Medulla oblongata (tissue), 1 donor: Measurements from ENCODE around the gene URB2.

ENCODE experiments used
- DNase-seq: peaks from one replicate; pipeline ENCODE4 v3.0.0-alpha.2; 2015; ENCODE audit errors: extremely low spot score

Gene URB2

DNA sequence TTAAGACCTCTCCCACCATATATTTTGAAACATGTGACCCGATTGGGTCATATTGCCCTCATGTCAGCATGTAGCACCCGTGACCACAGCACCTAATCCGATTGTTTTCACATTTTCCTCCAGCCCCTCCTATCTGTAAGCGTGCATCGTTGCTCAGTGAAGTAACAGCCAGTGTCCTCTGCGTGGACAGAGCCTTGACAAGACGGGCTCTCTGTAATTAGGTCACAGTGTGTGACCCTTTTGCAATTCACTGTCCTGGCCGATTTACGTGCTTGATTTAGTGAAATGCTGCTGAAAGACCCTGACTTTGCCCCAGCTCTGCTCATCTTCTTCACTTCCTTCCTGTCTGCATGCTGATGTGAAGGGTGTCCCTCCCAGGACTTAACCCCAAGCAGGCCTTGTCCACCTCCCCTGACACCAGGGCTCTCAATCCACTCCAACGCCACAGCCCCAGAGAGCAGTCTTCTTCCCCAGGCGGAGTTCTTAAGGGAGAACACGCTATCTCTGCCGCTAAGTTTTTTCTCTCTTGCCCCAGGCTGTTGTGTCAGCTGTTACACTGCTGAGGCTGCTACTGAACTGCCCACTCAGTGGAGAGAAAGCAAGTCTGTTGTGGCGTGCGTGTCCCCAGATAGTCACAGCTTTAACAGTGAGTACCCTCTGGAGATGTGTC, 19.4 kb downstream of the URB2 start:
- no peak for DNase-seq

DNA sequence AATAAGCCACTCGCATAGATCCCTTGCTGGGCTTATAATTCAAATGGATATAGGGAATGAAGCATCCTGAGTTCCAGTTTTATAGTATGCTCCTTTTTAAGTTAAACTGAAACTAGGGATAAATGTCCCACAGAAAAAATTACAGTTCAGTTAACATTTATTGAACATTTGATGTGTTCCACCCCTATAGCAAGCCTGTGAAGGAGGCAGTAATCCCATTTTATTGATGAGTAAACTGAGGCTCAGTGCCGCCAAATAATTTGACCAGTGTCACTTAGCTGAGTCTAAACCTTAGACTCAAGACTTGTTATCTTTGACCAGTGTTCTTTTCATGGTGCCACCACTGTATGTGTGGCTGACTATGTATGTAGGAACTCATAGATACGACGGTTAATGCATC, 22.4 kb downstream of the URB2 start:
- DNase-seq = no peak

DNA sequence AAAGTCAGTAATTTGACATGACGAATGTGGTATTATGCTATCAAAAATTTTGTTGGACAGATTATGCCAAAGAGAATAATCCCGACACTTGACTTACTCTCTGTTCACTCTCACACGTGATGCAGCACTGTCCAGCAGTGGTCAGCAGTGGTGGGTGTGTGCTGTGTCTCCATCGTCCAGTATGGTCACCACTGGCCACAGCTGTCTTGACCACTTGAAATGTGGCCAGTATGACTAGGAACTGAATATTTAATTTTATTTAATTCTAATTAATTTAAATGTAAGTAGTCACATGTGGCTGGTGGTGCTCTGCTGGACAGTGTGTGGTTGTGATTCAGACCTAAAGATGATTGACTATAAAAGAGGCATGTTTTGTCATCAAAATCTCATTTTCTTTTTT, 24.0 kb downstream of the URB2 start:
- no peak for DNase-seq

DNA sequence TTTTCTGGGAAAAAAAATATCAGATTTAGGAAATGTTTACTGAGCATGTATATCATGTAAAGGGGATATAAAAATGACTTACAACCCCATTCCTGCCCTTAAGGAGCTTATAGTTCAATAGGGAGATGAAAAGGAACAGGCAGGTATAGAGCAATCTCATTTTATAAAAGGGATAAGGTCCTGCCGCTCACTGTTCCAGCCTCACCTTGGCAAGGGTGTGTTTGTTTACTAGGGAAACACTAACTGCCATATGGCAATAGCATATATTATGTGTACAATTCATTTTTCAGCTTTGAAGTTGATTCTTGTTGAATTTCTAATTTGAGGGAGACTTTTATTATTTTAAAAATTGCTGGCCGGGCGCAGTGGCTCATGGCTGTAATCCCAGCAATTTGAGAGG, 25.5 kb downstream of the URB2 start:
- DNase-seq = no peak

DNA sequence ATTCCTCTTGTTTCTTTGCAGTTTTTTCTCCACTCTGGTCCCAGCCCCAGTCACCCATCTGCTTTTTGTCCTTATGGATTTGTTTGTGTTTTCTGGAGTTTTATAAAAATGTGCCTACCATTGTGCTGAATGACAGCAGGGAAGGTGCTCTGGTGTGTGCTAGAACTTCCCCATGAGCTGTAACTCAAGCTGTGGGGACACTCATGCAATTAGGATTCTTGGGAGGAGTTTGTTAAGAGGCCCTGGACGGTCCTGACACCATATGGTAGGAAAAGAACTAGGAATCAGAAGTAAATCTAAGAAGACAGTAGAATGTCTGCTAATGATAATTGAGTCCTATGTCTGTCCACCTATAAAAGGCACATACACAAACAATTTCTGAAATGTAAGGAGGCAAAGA, 27.4 kb downstream of the URB2 start:
- DNase-seq = no peak

DNA sequence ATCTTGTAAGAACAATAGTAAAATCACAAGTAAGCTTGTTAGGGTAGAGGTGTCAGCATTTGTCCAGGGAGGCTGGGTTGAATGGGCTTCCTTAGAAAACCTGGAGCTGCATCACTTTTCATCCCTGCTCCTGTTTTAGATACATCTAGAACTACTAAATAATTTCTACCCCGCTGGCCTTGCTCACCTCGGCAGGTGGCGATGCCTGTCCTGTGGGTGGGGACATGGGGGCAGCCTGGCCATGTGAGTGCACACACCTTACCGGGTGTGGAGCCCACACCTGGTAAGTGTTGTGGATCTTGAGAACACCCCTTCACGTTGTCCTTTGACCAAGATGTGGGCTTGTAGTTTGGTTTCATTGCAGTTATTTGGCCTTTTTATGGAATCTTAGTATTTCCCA, 29.7 kb downstream of the URB2 start:
- no peak for DNase-seq

DNA sequence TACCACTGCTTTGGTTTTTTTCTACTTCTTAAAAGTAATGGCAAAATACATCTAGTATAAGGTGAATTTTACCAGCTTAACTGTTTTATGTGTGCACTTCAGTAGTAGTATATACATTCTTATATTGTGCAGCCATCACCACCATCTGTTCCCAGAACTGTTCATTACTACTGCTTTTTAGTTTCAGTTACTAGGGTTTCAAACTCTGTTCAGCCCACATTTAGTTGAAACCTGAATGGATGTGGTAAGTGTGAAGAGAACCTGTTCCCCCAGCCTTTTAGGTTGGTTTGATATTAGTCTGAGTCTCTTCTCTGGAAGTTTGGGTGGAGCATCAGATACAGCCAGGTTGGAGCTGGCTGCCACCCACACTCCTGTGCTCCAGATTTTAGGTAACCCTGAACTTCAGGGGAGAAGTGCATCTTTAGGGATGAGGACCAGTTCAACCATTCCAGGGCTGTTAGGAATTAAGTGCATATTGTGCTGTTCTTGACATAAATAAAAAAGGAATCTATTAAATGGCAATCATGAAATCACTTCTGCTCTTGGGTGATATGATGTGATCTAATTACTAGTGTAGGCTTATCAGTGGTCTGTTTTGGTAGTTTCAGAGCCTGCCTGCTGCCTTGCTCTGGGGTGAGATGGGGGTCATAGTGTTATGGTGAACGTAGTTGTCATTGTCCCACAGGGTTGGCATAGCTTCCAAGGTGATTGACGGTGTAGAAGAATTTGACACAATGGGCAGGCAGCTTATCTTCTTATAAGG, 32.1 kb downstream of the URB2 start:
- no peak for DNase-seq

DNA sequence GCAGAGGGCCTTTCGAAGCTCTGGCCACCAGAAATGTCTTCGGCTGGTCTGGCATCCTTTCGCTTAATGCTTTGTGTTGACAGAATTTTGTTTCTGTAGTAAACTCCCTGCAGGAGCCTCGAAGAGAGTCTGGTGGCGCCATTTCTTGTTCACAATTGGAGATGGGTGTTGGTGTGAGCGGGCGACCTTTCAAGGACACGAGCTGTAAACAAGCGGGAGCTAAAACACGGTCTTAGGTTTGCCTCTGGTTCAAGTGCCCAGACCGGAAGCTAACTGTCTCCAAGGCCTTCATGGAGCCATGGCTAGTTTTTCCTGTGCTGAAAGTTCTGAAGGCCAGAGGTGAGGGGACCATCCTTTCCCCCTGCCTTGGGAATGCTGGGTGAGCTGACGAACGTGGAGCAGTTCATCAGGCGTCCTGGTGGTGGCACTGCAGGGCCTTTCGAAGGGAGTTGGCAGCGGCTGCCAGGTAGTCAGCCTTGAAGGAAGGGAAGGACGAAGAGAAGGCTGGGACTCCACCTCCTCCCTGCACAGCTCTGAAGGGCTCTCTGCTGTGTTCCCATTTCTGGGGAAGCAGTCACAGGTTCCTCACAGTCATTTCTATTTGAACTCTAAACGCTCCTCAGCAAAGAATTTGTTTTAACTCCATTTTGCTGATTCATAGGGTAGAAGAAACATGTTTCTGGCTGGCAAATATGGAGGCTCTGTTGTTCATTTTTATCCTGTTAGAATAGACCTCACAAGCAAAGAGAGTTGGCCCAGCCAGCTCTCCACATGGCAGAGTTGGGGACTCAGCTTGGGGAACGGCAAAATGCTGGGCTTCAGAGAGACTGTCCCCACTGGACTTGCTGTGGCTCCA, 35.2 kb downstream of the URB2 start:
- peak; percentile 93 for DNase-seq

DNA sequence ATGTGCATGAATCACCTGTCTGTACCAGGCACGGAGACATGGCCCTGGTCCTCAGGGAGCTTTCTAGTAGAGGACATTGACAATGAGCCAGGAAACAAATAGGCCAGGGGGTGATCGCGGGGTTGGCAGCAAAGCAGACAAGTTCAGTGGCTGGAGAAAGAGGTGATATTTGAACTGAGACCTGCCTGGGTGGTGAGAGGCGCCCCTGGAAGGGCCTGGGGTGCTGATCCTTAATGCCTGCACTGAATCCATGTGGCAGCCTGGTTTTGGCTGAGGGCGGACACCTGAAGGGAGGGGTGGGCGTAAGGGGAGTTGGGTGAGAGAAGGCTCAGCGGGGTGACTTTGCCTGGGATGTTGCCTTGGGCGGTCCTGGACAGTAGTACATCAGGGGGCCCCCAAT, 35.9 kb downstream of the URB2 start:
- DNase-seq = no peak

DNA sequence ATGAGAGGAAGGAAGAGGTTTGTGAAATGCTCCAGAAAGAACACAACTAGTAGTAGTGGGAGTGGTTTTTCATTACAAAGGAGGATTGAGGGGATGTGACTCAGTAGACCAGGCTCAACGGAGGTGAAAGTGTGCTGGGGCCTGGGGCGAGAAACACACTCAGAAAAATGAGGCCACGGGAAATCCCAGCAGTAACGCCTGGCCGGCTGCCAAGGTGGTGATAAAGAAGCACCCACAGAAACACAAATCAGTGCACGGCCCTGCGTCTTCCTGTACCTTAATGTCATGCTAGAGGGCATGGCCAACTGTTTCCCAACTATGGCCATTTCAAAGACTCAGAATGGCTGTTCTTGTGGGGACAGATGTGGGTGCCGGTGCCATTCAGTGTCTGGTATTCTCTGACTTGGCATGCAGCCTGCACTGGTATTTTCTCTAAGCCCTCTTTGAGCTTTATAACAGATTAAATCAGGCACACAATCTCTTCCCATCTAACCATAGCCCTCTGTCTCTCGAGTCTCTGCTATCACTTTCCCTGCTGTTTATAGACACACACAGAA, 38.2 kb downstream of the URB2 start:
- DNase-seq = peak; percentile 50

DNA sequence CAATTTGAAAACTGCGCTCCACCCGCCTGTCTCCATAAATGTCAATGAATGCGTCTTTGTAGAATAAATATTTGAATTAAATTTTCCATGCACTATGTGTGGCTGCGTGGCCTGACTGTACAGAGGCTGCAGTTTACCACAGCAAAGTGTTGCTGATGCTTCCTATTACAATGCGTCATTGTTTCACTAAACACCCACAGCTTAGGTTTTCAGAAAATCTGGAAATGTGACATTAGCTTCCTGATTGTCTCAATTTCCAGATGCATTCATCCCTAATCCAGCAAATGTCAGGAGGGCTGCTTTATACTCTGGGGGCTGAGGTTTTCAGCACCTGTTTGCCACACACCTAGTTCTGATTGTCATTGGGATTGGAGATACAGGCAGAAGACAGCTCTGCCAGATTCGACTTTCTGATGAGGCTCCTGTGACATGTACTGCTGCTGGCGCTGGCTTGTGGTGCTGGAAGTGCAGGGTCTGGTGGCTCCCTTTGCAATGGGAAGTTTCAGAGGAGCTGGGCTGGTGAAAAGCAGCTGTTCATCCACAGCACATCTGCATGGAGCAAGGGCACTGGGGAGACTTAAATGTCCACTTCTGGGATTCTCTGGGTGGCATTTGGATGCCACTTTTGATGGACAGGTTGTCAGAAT, 40.0 kb downstream of the URB2 start:
- DNase-seq = peak; percentile 46

DNA sequence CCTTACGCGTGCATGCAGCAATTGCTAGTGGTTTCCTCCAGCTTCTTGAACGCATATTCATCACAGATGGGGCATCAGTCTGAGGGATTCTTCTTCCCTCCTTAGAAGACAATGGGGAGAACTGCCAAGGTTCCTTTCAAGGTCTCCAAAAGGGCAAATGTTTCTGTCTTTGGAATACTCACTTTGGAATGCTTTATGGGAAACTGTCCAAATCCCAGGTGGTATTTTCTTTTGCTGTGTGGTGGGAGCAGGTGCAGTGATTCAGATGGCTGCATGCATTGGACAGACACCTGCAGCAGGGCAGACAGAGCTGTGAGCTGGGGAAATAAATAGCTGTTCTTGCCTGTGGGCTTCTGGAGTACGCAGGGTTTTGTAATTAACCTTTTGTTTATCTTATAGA, 40.5 kb downstream of the URB2 start:
- no peak for DNase-seq

DNA sequence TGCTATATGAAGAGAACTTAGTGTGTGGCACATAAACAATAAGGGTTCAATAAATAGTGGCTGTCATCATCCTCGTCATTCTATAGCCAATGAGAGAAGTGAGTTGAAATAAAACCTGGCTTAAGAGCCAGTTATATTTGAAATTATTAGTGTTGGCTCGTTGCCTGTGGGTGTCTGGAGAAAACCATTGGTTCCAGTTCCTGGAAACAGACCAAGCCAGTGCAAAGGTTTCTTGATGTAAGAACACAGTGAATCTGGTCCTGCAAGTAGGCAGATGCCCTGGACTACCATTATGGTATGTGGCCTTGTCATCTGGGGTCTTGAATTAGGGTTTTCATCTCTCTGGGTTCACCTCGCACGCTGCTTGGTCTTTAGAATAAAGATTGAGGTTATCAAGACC, 43.3 kb downstream of the URB2 start:
- DNase-seq = no peak

DNA sequence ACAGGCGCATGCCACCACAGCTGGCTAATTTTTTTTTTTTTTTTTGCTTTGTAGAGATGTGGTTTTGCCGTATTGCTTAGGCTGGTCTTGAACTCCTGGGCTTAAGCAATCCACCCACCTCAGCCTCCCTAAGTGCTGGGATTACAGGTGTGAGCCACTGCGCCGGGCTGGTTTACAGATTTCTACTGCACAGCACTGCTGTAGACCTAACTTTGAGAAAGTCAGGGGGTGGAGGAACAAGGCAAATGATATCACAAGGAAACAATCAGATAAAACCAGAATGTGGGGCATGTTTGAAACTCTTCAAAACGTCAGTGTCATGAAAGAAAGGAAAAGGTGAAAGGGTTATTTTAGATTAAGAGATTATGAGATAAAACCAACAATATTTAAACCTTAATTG, 45.3 kb downstream of the URB2 start:
- DNase-seq = no peak

DNA sequence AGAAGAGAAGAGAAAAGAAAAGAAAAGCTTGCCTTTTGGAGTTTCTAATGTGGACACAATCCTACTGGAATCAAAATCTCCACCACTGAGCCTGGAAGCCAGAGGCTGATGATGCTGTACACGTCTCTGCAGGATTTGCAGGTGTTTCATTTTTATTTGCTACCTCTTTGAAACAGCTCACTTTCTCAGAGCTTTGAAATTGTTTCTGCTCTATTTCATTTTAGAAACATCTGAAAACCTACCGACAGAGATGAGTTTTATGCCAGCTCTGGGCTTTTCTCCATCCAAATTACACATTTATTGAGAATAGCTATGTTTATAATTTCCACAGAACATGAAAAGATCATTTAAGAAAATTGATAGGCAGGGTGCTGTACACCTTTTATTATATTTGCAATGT, 46.2 kb downstream of the URB2 start:
- DNase-seq = no peak

DNA sequence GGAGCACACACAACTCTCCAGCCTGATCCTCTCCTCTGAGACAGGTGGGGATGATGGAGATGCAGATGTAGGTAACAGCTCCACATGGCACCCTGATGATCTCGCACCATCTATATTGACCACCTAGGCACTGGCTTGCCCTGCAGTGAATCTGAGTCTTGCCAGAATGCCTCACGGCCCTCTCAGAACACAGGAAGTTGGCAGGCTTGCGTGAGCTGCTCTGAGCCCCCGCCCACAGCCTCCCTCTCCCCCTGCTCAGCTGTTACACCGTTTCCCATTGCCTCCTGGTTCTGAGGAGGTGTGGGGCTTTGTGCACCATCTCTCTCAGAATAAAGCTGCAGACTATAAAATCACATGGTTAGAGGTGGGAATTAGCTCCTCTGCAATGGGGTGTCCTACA, 48.0 kb downstream of the URB2 start:
- DNase-seq = no peak

DNA sequence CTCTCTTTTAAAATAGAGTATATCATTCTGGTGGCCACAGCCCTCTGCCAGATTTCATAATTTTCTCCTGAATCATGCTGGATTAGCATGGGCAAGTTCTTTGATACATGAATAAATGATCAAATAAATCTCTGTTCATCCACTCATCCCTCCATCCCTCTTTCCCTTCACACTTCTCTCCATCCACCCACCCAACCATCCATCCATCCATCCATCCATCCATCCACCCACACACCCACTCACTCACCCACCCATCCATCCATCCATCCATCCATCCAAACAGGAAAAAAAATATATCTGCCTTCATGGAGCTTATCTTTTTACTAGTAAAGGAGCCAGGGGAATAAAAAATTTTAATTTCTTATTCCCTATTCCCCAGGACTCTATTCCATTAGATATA, 49.3 kb downstream of the URB2 start:
- no peak for DNase-seq

DNA sequence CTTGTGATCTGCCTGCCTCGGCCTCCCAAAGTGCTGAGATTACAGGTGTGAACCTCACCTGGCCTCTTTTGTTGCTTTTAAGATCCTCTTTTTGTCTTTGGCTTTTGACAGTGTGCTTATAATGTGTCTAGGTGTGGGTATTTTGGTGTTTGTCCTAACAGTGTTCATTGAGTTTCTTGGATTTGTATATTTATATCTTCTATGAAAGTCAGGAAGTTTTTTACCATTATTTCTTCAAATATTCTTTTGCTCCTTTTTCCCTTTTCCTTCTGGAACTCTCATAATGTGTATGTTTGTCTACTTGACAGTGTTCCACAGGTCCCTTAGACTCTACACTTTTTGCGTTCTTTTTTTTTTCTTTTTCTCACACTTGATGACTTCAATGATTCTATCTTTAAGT, 59.1 kb downstream of the URB2 start:
- no peak for DNase-seq

DNA sequence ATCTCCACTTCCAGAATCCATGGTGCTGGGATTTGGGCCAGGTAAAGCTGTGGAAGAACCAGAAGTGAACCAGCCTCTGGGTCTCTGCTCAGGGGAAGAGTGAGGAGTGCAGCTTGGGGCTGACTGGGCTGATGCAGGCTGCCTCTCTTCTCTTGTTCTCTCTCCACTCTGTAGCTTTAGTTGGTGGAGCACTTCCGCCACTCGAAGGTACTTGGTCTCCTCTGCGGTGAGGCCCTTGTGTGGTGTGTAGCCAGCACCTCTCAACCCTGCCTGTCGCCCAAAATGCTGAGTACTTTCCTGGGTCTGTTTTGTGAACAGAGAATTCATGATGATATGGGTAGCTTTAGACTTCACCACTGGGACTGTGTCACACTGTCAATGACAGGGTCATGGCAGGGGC, 63.2 kb downstream of the URB2 start:
- DNase-seq = no peak

DNA sequence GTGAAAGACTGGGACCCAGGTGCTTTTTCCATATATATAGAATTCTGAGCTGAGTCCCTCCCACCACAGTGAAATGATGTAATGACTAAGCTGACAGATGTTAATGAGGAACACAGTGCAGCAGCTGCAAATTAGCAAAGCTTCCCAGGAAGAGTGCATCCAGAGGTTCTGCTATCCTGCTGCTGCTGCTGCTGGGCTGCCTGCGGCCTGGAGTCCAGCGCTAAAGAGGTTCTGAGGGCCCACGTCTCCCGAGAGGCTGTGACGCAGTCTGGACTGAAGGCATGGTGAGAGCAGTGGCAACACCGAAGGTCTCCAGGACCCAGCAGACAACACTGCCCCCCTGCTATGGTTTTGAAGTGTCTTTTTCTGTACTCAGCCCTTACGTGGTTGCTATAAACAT, 63.9 kb downstream of the URB2 start:
- DNase-seq = no peak

DNA sequence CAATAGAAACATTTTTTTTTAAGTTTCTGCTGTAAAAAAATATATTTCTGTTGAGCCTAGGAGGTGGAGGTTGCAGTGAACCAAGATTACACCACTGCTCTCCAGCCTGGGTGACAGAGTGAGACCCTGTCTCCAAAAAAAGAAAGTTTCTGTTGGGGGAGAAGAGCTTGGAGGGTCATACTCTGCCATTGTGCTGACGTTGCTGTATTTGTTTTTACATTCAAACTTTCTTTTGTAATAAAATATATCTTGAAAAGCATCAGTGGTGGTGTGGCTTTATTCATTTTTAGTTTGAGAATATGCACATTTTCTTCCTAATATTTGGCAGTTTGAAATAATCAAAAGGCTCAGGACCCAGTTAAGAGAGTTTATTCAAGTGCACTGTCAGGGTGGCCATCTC, 64.6 kb downstream of the URB2 start:
- no peak for DNase-seq

DNA sequence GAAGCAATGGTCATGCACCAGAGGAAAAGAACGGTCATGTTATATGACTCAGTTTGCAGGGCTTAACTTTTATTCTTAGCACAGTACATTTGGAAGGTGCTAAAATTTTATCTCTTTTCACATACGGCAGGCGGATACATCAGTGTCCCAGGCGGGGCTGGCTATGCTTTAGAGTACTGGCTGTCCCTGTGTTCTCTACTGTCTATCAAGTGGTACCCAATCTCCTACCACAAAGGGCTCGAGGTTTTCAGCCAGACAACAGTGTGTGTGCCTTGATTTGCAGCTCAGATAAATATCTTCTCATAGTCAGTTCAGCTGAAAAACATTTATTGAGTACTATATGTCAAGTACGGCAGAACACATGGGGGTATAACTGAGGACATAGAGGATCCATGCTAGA, 65.3 kb downstream of the URB2 start:
- DNase-seq = no peak
